GM23338 (cell line): ENCODE results near the gene CPT1C. TPM values are rescaled to one million over a fixed set of nuclear protein-coding genes. Genes with fewer than 3 reads are reported as not detected.
"Not testable (repeated sequence)": the region's sequence is repeated elsewhere in the genome, so short reads cannot be mapped to it uniquely, and the experiment has no call there.

Experiments used
- ATAC-seq: fragments of 200-7000 bp; cut with Tn5 transposase; 3 replicates; pipeline ENCODE4 v1.9.1; 2020
- DNase-seq: peaks from one replicate; pipeline ENCODE4 v3.0.0-alpha.2; 2015; ENCODE audit warnings: low spot score
- H2AFZ ChIP-seq: fragments of 200-600 bp; sonication (generic); 2 replicates; pipeline ENCODE4 v1.8.0; 2016; ENCODE audit warnings: antibody characterized with exemption, mild to moderate bottlenecking, moderate library complexity
- H3F3A ChIP-seq: fragments of 200-600 bp; sonication (generic); replicated peaks from 2 replicates; pipeline ENCODE4 v1.8.0; 2017; ENCODE audit warnings: antibody characterized with exemption, mixed run types, low read depth
- H3K27ac ChIP-seq: fragments of 200-600 bp; sonication (generic); 2 replicates; pipeline ENCODE4 v1.6.1; 2016; ENCODE audit warnings: low read depth
- H3K27me3 ChIP-seq: fragments of 200-600 bp; sonication (generic); 2 replicates; pipeline ENCODE4 v1.8.0; 2016; ENCODE audit warnings: mild to moderate bottlenecking, mixed run types, moderate library complexity; ENCODE audit not compliant: insufficient read depth
- H3K36me3 ChIP-seq: fragments of 200-600 bp; sonication (generic); 2 replicates; pipeline ENCODE4 v1.8.0; 2016; ENCODE audit warnings: mild to moderate bottlenecking; ENCODE audit not compliant: insufficient read depth
- H3K4me1 ChIP-seq: fragments of 200-600 bp; sonication (generic); 2 replicates; pipeline ENCODE4 v1.8.0; 2016; ENCODE audit warnings: mild to moderate bottlenecking, moderate library complexity; ENCODE audit not compliant: insufficient read depth
- H3K4me2 ChIP-seq: fragments of 200-600 bp; sonication (generic); 2 replicates; pipeline ENCODE4 v1.7.1; 2017; ENCODE audit warnings: mixed run types
- H3K4me3 ChIP-seq: fragments of 200-600 bp; sonication (generic); 2 replicates; pipeline ENCODE4 v1.6.1; 2016; ENCODE audit warnings: mixed run types
- H3K79me2 ChIP-seq: fragments of 200-600 bp; sonication (generic); replicated peaks from 2 replicates; pipeline ENCODE4 v1.8.0; 2017; ENCODE audit warnings: mild to moderate bottlenecking; ENCODE audit not compliant: insufficient read depth
- H3K9me2 ChIP-seq: fragments of 200-600 bp; sonication (generic); 2 replicates; pipeline ENCODE4 v1.8.0; 2017; ENCODE audit not compliant: insufficient read depth
- H4K20me1 ChIP-seq: fragments of 200-600 bp; sonication (generic); replicated peaks from 2 replicates; pipeline ENCODE4 v1.8.0; 2017; ENCODE audit warnings: mild to moderate bottlenecking; ENCODE audit not compliant: insufficient read depth
- H3K27ac Mint-ChIP-seq: 2 replicates; pipeline ENCODE4 v1.8.0; 2020; ENCODE audit warnings: inconsistent platforms, mild to moderate bottlenecking, moderate library complexity, mixed read lengths
- H3K27me3 Mint-ChIP-seq: 3 replicates; pipeline ENCODE4 v1.8.0; 2022; ENCODE audit warnings: low read depth, mild to moderate bottlenecking, moderate library complexity, mixed read lengths, inconsistent platforms; ENCODE audit not compliant: insufficient read depth, poor library complexity
- H3K36me3 Mint-ChIP-seq: 3 replicates; pipeline ENCODE4 v1.8.0; 2021; ENCODE audit warnings: low read depth, mild to moderate bottlenecking, inconsistent platforms, moderate library complexity, mixed read lengths
- H3K4me1 Mint-ChIP-seq: 3 replicates; pipeline ENCODE4 v1.8.0; 2020; ENCODE audit warnings: mild to moderate bottlenecking, inconsistent platforms, mixed read lengths
- H3K4me3 Mint-ChIP-seq: 3 replicates; pipeline ENCODE4 v1.8.0; 2021; ENCODE audit warnings: moderate library complexity, mild to moderate bottlenecking, inconsistent platforms, mixed read lengths
- H3K9me3 Mint-ChIP-seq: 3 replicates; pipeline ENCODE4 v1.8.0; 2020; ENCODE audit warnings: moderate library complexity, mild to moderate bottlenecking, inconsistent platforms, mixed read lengths
- CTCF ChIP-seq, 2 experiments: fragments of 200-600 bp in 1 of 2; sonication (generic) in 1 of 2; conservative IDR thresholded peaks; 2 replicates each; pipeline versions ENCODE4 v1.5.1 to v1.6.1; 2016 to 2017; ENCODE audit warnings: antibody characterized with exemption in 2 of 2, low read depth in 2 of 2, mild to moderate bottlenecking in 2 of 2, moderate library complexity in 1 of 2
- ETS1 ChIP-seq: IDR thresholded peaks from 2 replicates; pipeline ENCODE4 v1.6.1; 2016; ENCODE audit warnings: antibody characterized with exemption
- EZH2 ChIP-seq: fragments of 200-600 bp; sonication (generic); IDR thresholded peaks from one replicate; pipeline ENCODE4 v1.8.0; 2017; ENCODE audit warnings: antibody characterized with exemption, mild to moderate bottlenecking, low read depth; ENCODE audit not compliant: unreplicated experiment
- JUNB ChIP-seq: IDR thresholded peaks from one replicate; pipeline ENCODE4 v1.6.1; 2016; ENCODE audit warnings: antibody characterized with exemption; ENCODE audit not compliant: unreplicated experiment
- NANOG ChIP-seq: IDR thresholded peaks from 2 replicates; pipeline ENCODE4 v1.6.1; 2016; ENCODE audit warnings: antibody characterized with exemption, borderline replicate concordance
- POLR2AphosphoS5 ChIP-seq: IDR thresholded peaks from 2 replicates; pipeline ENCODE4 v1.6.1; 2016; ENCODE audit warnings: antibody characterized with exemption, low read depth
- STAT1 ChIP-seq: IDR thresholded peaks from one replicate; pipeline ENCODE4 v1.6.1; 2016; ENCODE audit warnings: antibody characterized with exemption; ENCODE audit not compliant: unreplicated experiment
- ZNF114 ChIP-seq: fragments of 250-450 bp; sonication (Bioruptor Pico); IDR thresholded peaks from 2 replicates; pipeline ENCODE4 v1.5.0; 2020; ENCODE audit warnings: mild to moderate bottlenecking, moderate library complexity
- ZNF331 ChIP-seq: fragments of 250-450 bp; sonication (Bioruptor Pico); IDR thresholded peaks from 2 replicates; pipeline ENCODE4 v1.5.0; 2020; ENCODE audit warnings: low read depth, mild to moderate bottlenecking, moderate library complexity
- ZNF462 ChIP-seq: fragments of 250-450 bp; sonication (Bioruptor Pico); IDR thresholded peaks from 2 replicates; pipeline ENCODE4 v1.5.0; 2020; ENCODE audit warnings: mild to moderate bottlenecking, moderate library complexity
- polyA plus RNA-seq: library from polyadenylated mRNA; unstranded; fragments of >200 nt; fragmentation: Nextera tagmentation; extraction: Ambion mirVana; gene quantifications from 2 replicates; pipeline ENCODE4 v1.2.1, GENCODE V29; 2016
- total RNA-seq: library from RNA; depleted of rRNA; stranded (reverse); fragments of >200 nt; shearing (Covaris generic); gene quantifications from 2 replicates; pipeline ENCODE4 v1.2.3, GENCODE V29; 2014

Gene CPT1C
- total and polyA plus RNA-seq, 2 experiments from 2014 or later: 63.4 to 77.3 TPM

GRCh38 chr19:49719420-49719819 lies 28.5 kb downstream of the CPT1C start:
- Histone ChIP-seq H2AFZ (peak overlapping the region; percentile 70), H3K4me2 (0 out of 2 replicates have a peak overlapping the region, but pooled peaks have one; percentile 2)
- not testable (repeated sequence) for DNase-seq, H3F3A ChIP-seq, H3K79me2 ChIP-seq, H4K20me1 ChIP-seq, H3K36me3 ChIP-seq, H3K4me3 Mint-ChIP-seq, H3K27me3 ChIP-seq, H3K36me3 Mint-ChIP-seq, H3K9me3 Mint-ChIP-seq, H3K9me2 ChIP-seq, H3K27ac Mint-ChIP-seq, ATAC-seq, H3K4me1 ChIP-seq, H3K27ac ChIP-seq, H3K4me3 ChIP-seq
- Mint-ChIP-seq H3K4me1 (peaks cover 12% of the 10 kb centered on the region), H3K27me3 (peaks cover 22% of the 10 kb centered on the region)

- H3K4me3 Mint-ChIP-seq: no peak overlapping the region
- TF ChIP-seq JUNB (no peak), ETS1 (no peak), ZNF114 (no peak), NANOG (no peak), CTCF (conservative IDR thresholded peaks at IDR 0.05; ENCODE audit: low read depth in 2 of 2) (no peak), STAT1 (no peak), ZNF331 (no peak), ZNF462 (CRISPR knock-in tag) (no peak), POLR2AphosphoS5 (no peak), EZH2 (no peak)
Measured at GRCh38 chr19:49727217-49728030, 36.5 kb downstream of the CPT1C start.

More at GRCh38 chr19:49727217-49728030, 36.5 kb downstream of the CPT1C start:
- no peaks in the 10 kb centered on the region for H3K27me3 ChIP-seq
- no peak overlapping the region for H3K4me2 ChIP-seq
- Mint-ChIP-seq H3K27ac (no peak overlapping the region), H3K4me1 (no peaks in the 10 kb centered on the region), H3K9me3 (no peaks in the 10 kb centered on the region), H3K36me3 (no peaks in the 10 kb centered on the region; the same call in 2 of the 3 replicates), H3K27me3 (peaks cover 7% of the 10 kb centered on the region)
- H3K36me3 ChIP-seq: no peaks in the 10 kb centered on the region
- no peaks in the 10 kb centered on the region for H3K79me2 ChIP-seq
- H3F3A ChIP-seq: no peaks in the 10 kb centered on the region
- H4K20me1 ChIP-seq: no peaks in the 10 kb centered on the region
- DNase-seq (no peak), ATAC-seq (no peak)
- H2AFZ ChIP-seq: peak overlapping the region; percentile 87
- peaks cover 2% of the 10 kb centered on the region; the same call in 1 of the 2 replicates for H3K9me2 ChIP-seq
- no peaks in the 10 kb centered on the region for H3K4me1 ChIP-seq
- no peak overlapping the region for H3K4me3 ChIP-seq
- 0 out of 2 replicates have a peak overlapping the region, but pooled peaks have one; percentile 32 for H3K27ac ChIP-seq
